Panc1 (cell line): ENCODE results near the gene KRTAP10-4. TPM values are rescaled to one million over a fixed set of nuclear protein-coding genes. Genes with fewer than 3 reads are reported as not detected.
"Not testable (repeated sequence)": the region's sequence is repeated elsewhere in the genome, so short reads cannot be mapped to it uniquely, and the experiment has no call there.

ENCODE experiments used
- ATAC-seq: fragments of 200-7000 bp; cut with Tn5 transposase; 2 replicates; pipeline ENCODE4 v1.9.1; 2020; ENCODE audit warnings: mild to moderate bottlenecking, moderate library complexity
- BruUV-seq: library from RNA; stranded (reverse); fragments of 400-500 nt; replicated peaks from 2 replicates; lab custom pipeline; 2021; lab: Mats Ljungman, UMichigan
- CTCF ChIA-PET: fragments of 300-600 bp; sonication (Branson Sonifier 250); formaldehyde crosslinking; loops from one replicate; lab custom pipeline; 2022; ENCODE audit warnings: antibody characterized with exemption; lab: Charles Lee
- POLR2A ChIA-PET: fragments of 300-600 bp; sonication (Branson Sonifier 250); formaldehyde crosslinking; loops from one replicate; lab custom pipeline; 2022; ENCODE audit warnings: antibody characterized with exemption; lab: Charles Lee
- DNase-seq: peaks from one replicate; pipeline ENCODE4 v3.0.0-alpha.2; 2010; ENCODE audit warnings: low read depth, low spot score
- H3K27ac ChIP-seq: 2 replicates; pipeline ENCODE4 v1.5.1; 2011; ENCODE audit warnings: mild to moderate bottlenecking, low read length, inconsistent platforms
- H3K27me3 ChIP-seq: fragments of 200-500 bp; sonication (Bioruptor generic); 2 replicates; pipeline ENCODE4 v1.6.0; 2014; ENCODE audit warnings: low read length, inconsistent platforms; ENCODE audit not compliant: control insufficient read depth, insufficient read depth
- H3K36me3 ChIP-seq: fragments of 200-500 bp; sonication (Bioruptor generic); 2 replicates; pipeline ENCODE4 v1.5.1; 2014; ENCODE audit warnings: inconsistent platforms, mild to moderate bottlenecking, low read length, moderate library complexity; ENCODE audit not compliant: control insufficient read depth, insufficient read depth
- H3K4me1 ChIP-seq: 2 replicates; pipeline ENCODE4 v1.5.1; 2011; ENCODE audit warnings: inconsistent platforms, mild to moderate bottlenecking, low read length, moderate library complexity; ENCODE audit not compliant: control insufficient read depth, insufficient read depth
- H3K4me3 ChIP-seq, 2 experiments: 2 replicates each; pipeline ENCODE4 v1.5.1; 2011 to 2012; ENCODE audit warnings: low read depth in 2 of 2, low read length in 2 of 2, mild to moderate bottlenecking in 2 of 2, inconsistent platforms in 1 of 2, moderate library complexity in 1 of 2
- H3K9me3 ChIP-seq: fragments of 200-500 bp; sonication (Bioruptor generic); 2 replicates; pipeline ENCODE4 v1.5.1; 2014; ENCODE audit warnings: low read depth, mild to moderate bottlenecking, inconsistent platforms, low read length, moderate library complexity; ENCODE audit not compliant: control insufficient read depth, insufficient read depth
- CTCF ChIP-seq: fragments of 450-650 bp; IDR thresholded peaks from 2 replicates; pipeline ENCODE4 v1.5.1; 2017; ENCODE audit warnings: mild to moderate bottlenecking
- POLR2AphosphoS5 ChIP-seq: IDR thresholded peaks from 2 replicates; pipeline ENCODE4 v1.6.1; 2012; ENCODE audit warnings: mild to moderate bottlenecking, low read depth, low read length, moderate library complexity
- REST ChIP-seq, 2 experiments: IDR thresholded peaks; 2 replicates each; pipeline ENCODE4 v1.6.1; 2011 to 2012; ENCODE audit warnings: low read depth in 2 of 2, control low read depth in 1 of 2, low read length in 1 of 2, mild to moderate bottlenecking in 1 of 2, moderate library complexity in 1 of 2; ENCODE audit not compliant: insufficient read depth in 1 of 2
- SIN3A ChIP-seq: IDR thresholded peaks from 2 replicates; pipeline ENCODE4 v1.6.1; 2012; ENCODE audit warnings: low read depth, mild to moderate bottlenecking, low read length, moderate library complexity, borderline replicate concordance; ENCODE audit not compliant: insufficient read depth
- TCF7L2 ChIP-seq: IDR thresholded peaks from 2 replicates; pipeline ENCODE4 v1.6.1; 2011; ENCODE audit warnings: mild to moderate bottlenecking, low read depth, low read length, inconsistent platforms
- in situ Hi-C: cut with HindIII; loops from 2 replicates; pipeline ENCODE4 v1.10.0; 2016; ENCODE audit warnings: low sequenced_read_pairs, low pct_unique_long_range_greater_than_20kb
- intact Hi-C: fragments of 100-400 bp; cut with micrococcal nuclease; formaldehyde crosslinking; loops from one replicate; pipeline ENCODE4 v1.10.0; 2022; ENCODE audit not compliant: unreplicated experiment
- total RNA-seq: library from RNA; stranded (reverse); gene quantifications from one replicate; pipeline ENCODE4 v1.2.1, GENCODE V29; 2021; ENCODE audit not compliant: unreplicated experiment

KRTAP10-4 gene
- total RNA-seq, 1 experiment from 2014 or later: not detected

GRCh38 chr21:44548922-44549321, 24.6 kb upstream of the KRTAP10-4 start:
- no peak for ATAC-seq
- Histone ChIP-seq H3K27ac (no peak overlapping the region), H3K36me3 (no peaks in the 10 kb centered on the region), H3K4me1 (no peaks in the 10 kb centered on the region), H3K9me3 (no peaks in the 10 kb centered on the region), H3K4me3 (no peak overlapping the region), H3K27me3 (no peaks in the 10 kb centered on the region)
- in situ Hi-C loops: no loop called here
- BruUV-seq: no TSS peak
- DNase-seq: no peak
- ChIA-PET CTCF (no interaction called here), POLR2A (no interaction called here)
- TF ChIP-seq POLR2AphosphoS5: no peak
- no peak for TF ChIP-seq CTCF
- no peak for TF ChIP-seq SIN3A
- no peak for TF ChIP-seq TCF7L2
- intact Hi-C loops: no loop called here

- Histone ChIP-seq H3K9me3 (no peaks in the 10 kb centered on the region), H3K36me3 (no peaks in the 10 kb centered on the region), H3K27ac (no peak overlapping the region), H3K4me3 (no peak overlapping the region), H3K27me3 (no peaks in the 10 kb centered on the region), H3K4me1 (no peaks in the 10 kb centered on the region)
- TF ChIP-seq REST (IDR thresholded peaks at IDR 0.05; ENCODE audit: insufficient read depth in 1 of 2, low read depth in 2 of 2, low read length in 1 of 2) (no peak), CTCF (no peak), TCF7L2 (no peak), SIN3A (no peak), POLR2AphosphoS5 (no peak)
- ATAC-seq (no peak), DNase-seq (no peak)
- ChIA-PET CTCF (interaction anchor here (0.5 kb wide), 1 partner anchor 31 kb away, joined by 3 read pairs; the partner anchor contains the start of gene KRTAP10-5), POLR2A (no interaction called here)
- intact Hi-C loops (no loop called here), in situ Hi-C loops (no loop called here)
- no TSS peak for BruUV-seq
Measured at GRCh38 chr21:44549525-44550211, 23.9 kb upstream of the KRTAP10-4 start.

GRCh38 chr21:44550285-44550684, 23.2 kb upstream of the KRTAP10-4 start:
- DNase-seq, H3K4me1 ChIP-seq, H3K27ac ChIP-seq, H3K4me3 ChIP-seq, CTCF ChIA-PET, in situ Hi-C loops, H3K36me3 ChIP-seq, BruUV-seq, H3K9me3 ChIP-seq, H3K27me3 ChIP-seq, intact Hi-C loops, POLR2A ChIA-PET, ATAC-seq: not testable (repeated sequence)
